Muscle of back (tissue), 13 donors: Measurements from ENCODE around the gene ZNF549. TPM values are rescaled to one million over a fixed set of nuclear protein-coding genes. Genes with fewer than 3 reads are reported as not detected.
"Not testable (repeated sequence)": the region's sequence is repeated elsewhere in the genome, so short reads cannot be mapped to it uniquely, and the experiment has no call there.

Source experiments
- DNase-seq, 3 donors: peaks; one replicate each; pipeline versions ENCODE4 v3.0.0 to v3.0.0-alpha.2; 2013
- long read RNA-seq, 9 donors: transcript quantifications; one replicate each; lab custom pipeline, GENCODE V29; 2026
- polyA plus RNA-seq, 10 donors: library from polyadenylated mRNA; unstranded; fragments of 120-200 nt; gene quantifications; one replicate each; pipeline ENCODE4 v1.2.1, GENCODE V29; 2013; ENCODE audit not compliant: insufficient read length in 10 of 10

ZNF549 gene
- polyA plus RNA-seq, result 1 to 10 TPM; 4.7 to 9.5 (median 7.5) TPM
- long read RNA-seq, donor 1, full-length matches to known transcripts, result 1 of 1 reads
- long read RNA-seq, donor 1, partial matches to known transcripts, result 0 of 1 reads
- long read RNA-seq, donor 1, other reads (novel, unspliced or antisense), result 0 of 1 reads
- long read RNA-seq, donor 2, full-length matches to known transcripts, result 2 of 2 reads
- long read RNA-seq, donor 2, partial matches to known transcripts, result 0 of 2 reads
- long read RNA-seq, donor 2, other reads (novel, unspliced or antisense), result 0 of 2 reads
- long read RNA-seq, donor 3, result 0 reads
- long read RNA-seq, donor 4, result 0 reads
- long read RNA-seq, donor 5, full-length matches to known transcripts, result 2 of 2 reads
- long read RNA-seq, donor 5, partial matches to known transcripts, result 0 of 2 reads
- long read RNA-seq, donor 5, other reads (novel, unspliced or antisense), result 0 of 2 reads
- long read RNA-seq, donor 6, full-length matches to known transcripts, result 2 of 2 reads
- long read RNA-seq, donor 6, partial matches to known transcripts, result 0 of 2 reads
- long read RNA-seq, donor 6, other reads (novel, unspliced or antisense), result 0 of 2 reads
- long read RNA-seq, donor 7, full-length matches to known transcripts, result 2 of 2 reads
- long read RNA-seq, donor 7, partial matches to known transcripts, result 0 of 2 reads
- long read RNA-seq, donor 7, other reads (novel, unspliced or antisense), result 0 of 2 reads
- long read RNA-seq, donor 8, result 0 reads
- long read RNA-seq, donor 9, full-length matches to known transcripts, result 1 of 1 reads
- long read RNA-seq, donor 9, partial matches to known transcripts, result 0 of 1 reads
- long read RNA-seq, donor 9, other reads (novel, unspliced or antisense), result 0 of 1 reads

- peak; percentile 90 to 96 (median 93) for DNase-seq
Measured at GRCh38 chr19:57527136-57527881, at the start of gene ZNF549. Gene ZNF549 (plus strand): TSS chr19:57527356. CDS start chr19:57527574, 218 bp downstream.

GRCh38 chr19:57487477-57488298 is 39.5 kb upstream of the ZNF549 start, which contains the start of gene ZNF419:
Gene ZNF419 (plus strand): TSS chr19:57487750. CDS start chr19:57487951, 201 bp downstream.
- DNase-seq, result peak; percentile 88 to 97 (median 95)

- DNase-seq, result not testable (repeated sequence)
Measured at GRCh38 chr19:57488299-57488644, 38.9 kb upstream of the ZNF549 start.

GRCh38 chr19:57499332-57499679 is 27.9 kb upstream of the ZNF549 start:
- not testable (repeated sequence) for DNase-seq

- peak; percentile 95 to 98 (median 97) for DNase-seq
Measured at GRCh38 chr19:57499680-57500395, 27.3 kb upstream of the ZNF549 start, which contains the start of gene ZNF773. Gene ZNF773 (plus strand): TSS chr19:57499938. CDS start chr19:57500081, 143 bp downstream.

GRCh38 chr19:57500400-57500799 is 26.8 kb upstream of the ZNF549 start:
- DNase-seq, result peak in 1 of 3 donors; percentile 28

- DNase-seq, result no peak
Measured at GRCh38 chr19:57506163-57506562, 21.0 kb upstream of the ZNF549 start.

GRCh38 chr19:57511484-57511883 is 15.7 kb upstream of the ZNF549 start:
- no peak for DNase-seq

GRCh38 chr19:57512845-57513244 is 14.3 kb upstream of the ZNF549 start:
- no peak for DNase-seq

GRCh38 chr19:57515255-57515654 is 11.9 kb upstream of the ZNF549 start:
- no peak for DNase-seq

- not testable (repeated sequence) for DNase-seq
Measured at GRCh38 chr19:57518021-57518420, 9.1 kb upstream of the ZNF549 start.

GRCh38 chr19:57537953-57538547 is 10.9 kb downstream of the ZNF549 start:
- no peak for DNase-seq

GRCh38 chr19:57546513-57546912 is 19.4 kb downstream of the ZNF549 start:
- DNase-seq, result no peak

GRCh38 chr19:57552432-57552831 is 25.3 kb downstream of the ZNF549 start:
- DNase-seq, result no peak

- no peak for DNase-seq
Measured at GRCh38 chr19:57557659-57558058, 30.5 kb downstream of the ZNF549 start.

GRCh38 chr19:57558525-57558924 is 31.4 kb downstream of the ZNF549 start:
- no peak for DNase-seq

- DNase-seq, result peak in 1 of 3 donors; percentile 42
Measured at GRCh38 chr19:57559008-57559403, 31.9 kb downstream of the ZNF549 start.

GRCh38 chr19:57559404-57560025 is 32.4 kb downstream of the ZNF549 start, which contains the start of gene ZNF550:
Gene ZNF550 (minus strand): TSS chr19:57559863. CDS start chr19:57559682, 181 bp downstream.
- peak; percentile 86 to 96 (median 92) for DNase-seq

- peak in 1 of 3 donors; percentile 41 for DNase-seq
Measured at GRCh38 chr19:57560049-57560491, 32.9 kb downstream of the ZNF549 start.
